ENCODE results near the gene CPEB3.

- TF ChIP-seq CTCF (IDR thresholded peaks at IDR 0.05 in 8 of 11, conservative IDR thresholded peaks at IDR 0.05 in 3 of 11) (no peak), POLR2A (IDR thresholded peaks at IDR 0.05) (no peak), POLR2AphosphoS5 (IDR thresholded peaks at IDR 0.05) (no peak)
Measured at GRCh38 chr10:92164036-92164696, 126.7 kb downstream of the CPEB3 start.
